Osteocyte (in vitro differentiated cells): ENCODE measurements around the gene LGI4. TPM values are rescaled to one million over a fixed set of nuclear protein-coding genes. Genes with fewer than 3 reads are reported as not detected.

ENCODE experiments used
- DNase-seq: peaks from one replicate; pipeline ENCODE4 v3.0.0; 2021; ENCODE audit warnings: mixed read lengths; ENCODE audit not compliant: unreplicated experiment; ENCODE audit errors: extremely low spot score
- H3K27ac Mint-ChIP-seq: one replicate; pipeline ENCODE4 v1.8.0; 2021; ENCODE audit warnings: mild to moderate bottlenecking, mixed read lengths; ENCODE audit not compliant: unreplicated experiment
- H3K27me3 Mint-ChIP-seq: one replicate; pipeline ENCODE4 v1.8.0; 2021; ENCODE audit warnings: mixed read lengths; ENCODE audit not compliant: unreplicated experiment
- H3K36me3 Mint-ChIP-seq: one replicate; pipeline ENCODE4 v1.8.0; 2021; ENCODE audit warnings: mixed read lengths; ENCODE audit not compliant: unreplicated experiment
- H3K4me1 Mint-ChIP-seq: one replicate; pipeline ENCODE4 v1.8.0; 2021; ENCODE audit warnings: mixed read lengths; ENCODE audit not compliant: unreplicated experiment
- H3K4me3 Mint-ChIP-seq: one replicate; pipeline ENCODE4 v1.8.0; 2021; ENCODE audit warnings: mild to moderate bottlenecking, moderate library complexity, mixed read lengths; ENCODE audit not compliant: unreplicated experiment
- H3K9me3 Mint-ChIP-seq: one replicate; pipeline ENCODE4 v1.8.0; 2021; ENCODE audit warnings: mixed read lengths; ENCODE audit not compliant: unreplicated experiment
- total RNA-seq: library from RNA; stranded (reverse); gene quantifications from 2 replicates; pipeline ENCODE4 v1.2.1, GENCODE V29; 2021
- TF ChIP-seq, protein P1 (sequence below): fragments of 200-600 bp; sonication (generic); IDR thresholded peaks from 2 replicates; pipeline ENCODE4 v1.5.0; 2021; ENCODE audit warnings: antibody characterized with exemption, mild to moderate bottlenecking, moderate library complexity

The LGI4 gene
- total RNA-seq, 1 donor from 2014 or later = 0.32 TPM

DNA sequence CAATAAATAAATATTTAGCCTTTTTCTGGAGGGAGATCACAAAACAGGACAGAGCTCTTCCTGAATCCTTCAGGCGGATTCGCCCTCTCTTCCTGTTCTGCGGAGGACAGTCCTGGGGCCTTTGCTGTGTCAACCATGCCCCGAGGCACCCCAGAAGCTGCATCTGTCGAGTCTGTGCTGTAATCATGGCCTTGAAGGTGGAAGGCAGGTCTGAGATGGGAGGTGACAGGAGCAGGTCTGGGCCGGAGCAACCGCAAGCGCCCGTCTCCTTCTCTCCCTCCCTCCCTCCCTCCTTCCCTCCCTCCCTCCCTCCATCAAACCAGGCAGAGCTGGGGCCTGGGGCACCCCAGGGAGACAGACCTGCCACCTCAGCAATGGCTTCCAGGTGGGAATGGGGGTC is 23.9 kb downstream of the LGI4 start:
- TF ChIP-seq, protein P1, sequence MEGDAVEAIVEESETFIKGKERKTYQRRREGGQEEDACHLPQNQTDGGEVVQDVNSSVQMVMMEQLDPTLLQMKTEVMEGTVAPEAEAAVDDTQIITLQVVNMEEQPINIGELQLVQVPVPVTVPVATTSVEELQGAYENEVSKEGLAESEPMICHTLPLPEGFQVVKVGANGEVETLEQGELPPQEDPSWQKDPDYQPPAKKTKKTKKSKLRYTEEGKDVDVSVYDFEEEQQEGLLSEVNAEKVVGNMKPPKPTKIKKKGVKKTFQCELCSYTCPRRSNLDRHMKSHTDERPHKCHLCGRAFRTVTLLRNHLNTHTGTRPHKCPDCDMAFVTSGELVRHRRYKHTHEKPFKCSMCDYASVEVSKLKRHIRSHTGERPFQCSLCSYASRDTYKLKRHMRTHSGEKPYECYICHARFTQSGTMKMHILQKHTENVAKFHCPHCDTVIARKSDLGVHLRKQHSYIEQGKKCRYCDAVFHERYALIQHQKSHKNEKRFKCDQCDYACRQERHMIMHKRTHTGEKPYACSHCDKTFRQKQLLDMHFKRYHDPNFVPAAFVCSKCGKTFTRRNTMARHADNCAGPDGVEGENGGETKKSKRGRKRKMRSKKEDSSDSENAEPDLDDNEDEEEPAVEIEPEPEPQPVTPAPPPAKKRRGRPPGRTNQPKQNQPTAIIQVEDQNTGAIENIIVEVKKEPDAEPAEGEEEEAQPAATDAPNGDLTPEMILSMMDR = no peak
- H3K27ac Mint-ChIP-seq = no peak overlapping the region
- no peak overlapping the region for H3K4me3 Mint-ChIP-seq
- no peaks in the 10 kb centered on the region for H3K36me3 Mint-ChIP-seq
- no peaks in the 10 kb centered on the region for H3K9me3 Mint-ChIP-seq
- H3K4me1 Mint-ChIP-seq = peaks cover 6% of the 10 kb centered on the region
- DNase-seq = no peak
- H3K27me3 Mint-ChIP-seq = peaks cover 26% of the 10 kb centered on the region

- Mint-ChIP-seq H3K4me1 (peaks cover 3% of the 10 kb centered on the region), H3K4me3 (no peak overlapping the region), H3K36me3 (no peaks in the 10 kb centered on the region), H3K9me3 (no peaks in the 10 kb centered on the region), H3K27me3 (peaks cover 20% of the 10 kb centered on the region), H3K27ac (no peak overlapping the region)
- no peak for DNase-seq
- TF ChIP-seq, protein P1 = no peak
These were observed 25.3 kb downstream of the LGI4 start for GRCh38 chr19:35109395-35110112.

DNA sequence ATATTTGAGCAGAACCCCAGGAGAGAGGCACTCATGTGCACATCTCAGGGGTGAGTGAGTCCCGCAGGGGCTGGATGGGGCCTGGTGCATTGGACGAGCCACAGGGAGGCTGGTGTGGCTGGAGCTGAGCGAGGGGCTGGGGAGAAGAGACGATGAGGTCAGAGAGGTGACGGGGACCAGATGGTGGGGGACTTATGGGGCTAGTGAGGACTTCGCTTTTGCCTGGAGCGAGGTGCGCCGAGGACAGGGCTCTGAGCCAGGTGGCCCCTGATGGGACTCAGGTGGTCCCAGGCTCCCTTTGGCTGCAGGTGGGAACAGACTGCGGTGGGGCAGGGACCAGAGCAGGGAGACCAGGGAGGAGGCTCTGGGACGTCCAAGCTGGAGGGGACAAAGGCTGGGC is 26.1 kb downstream of the LGI4 start:
- no peak overlapping the region for H3K4me3 Mint-ChIP-seq
- TF ChIP-seq, protein P1 = no peak
- H3K36me3 Mint-ChIP-seq = no peaks in the 10 kb centered on the region
- peaks cover 17% of the 10 kb centered on the region for H3K27me3 Mint-ChIP-seq
- H3K4me1 Mint-ChIP-seq = no peaks in the 10 kb centered on the region
- H3K9me3 Mint-ChIP-seq = no peaks in the 10 kb centered on the region
- no peak for DNase-seq
- no peak overlapping the region for H3K27ac Mint-ChIP-seq

DNA sequence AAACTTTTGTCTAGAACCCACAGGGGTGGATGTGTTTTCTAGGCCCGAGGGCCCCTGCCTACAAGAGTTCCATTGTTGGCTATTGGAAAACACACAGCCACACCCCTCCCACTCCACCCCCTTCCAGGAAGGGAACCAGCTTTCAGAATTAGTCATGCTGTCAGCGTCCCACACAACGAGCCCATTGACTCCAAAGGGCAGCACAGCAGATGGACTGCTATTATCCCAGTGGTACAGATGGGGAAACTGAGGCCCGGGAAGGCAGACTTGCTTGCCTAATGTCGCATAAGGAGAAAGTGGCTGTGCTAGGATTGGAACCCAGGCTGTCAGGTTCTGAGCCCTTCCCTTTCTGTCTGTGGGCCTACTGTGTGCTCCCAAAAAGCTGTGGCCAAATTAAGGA is 27.3 kb downstream of the LGI4 start:
- Mint-ChIP-seq H3K36me3 (no peaks in the 10 kb centered on the region), H3K4me1 (no peaks in the 10 kb centered on the region), H3K4me3 (no peak overlapping the region), H3K27me3 (peaks cover 17% of the 10 kb centered on the region), H3K9me3 (no peaks in the 10 kb centered on the region), H3K27ac (no peak overlapping the region)
- no peak for DNase-seq
- TF ChIP-seq, protein P1 = no peak

GRCh38 chr19:35106898-35107541 is 27.8 kb downstream of the LGI4 start:
- H3K9me3 Mint-ChIP-seq = no peaks in the 10 kb centered on the region
- no peak overlapping the region for H3K27ac Mint-ChIP-seq
- H3K4me1 Mint-ChIP-seq = no peaks in the 10 kb centered on the region
- no peak for DNase-seq
- peaks cover 17% of the 10 kb centered on the region for H3K27me3 Mint-ChIP-seq
- no peaks in the 10 kb centered on the region for H3K36me3 Mint-ChIP-seq
- H3K4me3 Mint-ChIP-seq = no peak overlapping the region
- TF ChIP-seq, protein P1 = no peak
